NCI-H446 (cell line): Measurements from ENCODE around the gene XYLB.
"Not testable (repeated sequence)": the region's sequence is repeated elsewhere in the genome, so short reads cannot be mapped to it uniquely, and the experiment has no call there.

ENCODE experiments used
- DNase-seq, 2 experiments: peaks; one replicate each; lab custom pipeline; 2025; lab: John Stamatoyannopoulos, UW

Gene XYLB

GRCh38 chr3:38396239-38396638 is 49.7 kb downstream of the XYLB start:
- DNase-seq, result no peak

- no peak for DNase-seq
These were observed 50.3 kb downstream of the XYLB start for GRCh38 chr3:38396861-38397260.

- DNase-seq, result no peak
These were observed 50.7 kb downstream of the XYLB start for GRCh38 chr3:38397320-38397719.

GRCh38 chr3:38401246-38401962 is 54.8 kb downstream of the XYLB start:
- DNase-seq, result no peak

- no peak for DNase-seq
These were observed 57.7 kb downstream of the XYLB start for GRCh38 chr3:38404286-38404685.

- no peak for DNase-seq
These were observed 65.0 kb downstream of the XYLB start for GRCh38 chr3:38411591-38411990.

GRCh38 chr3:38420758-38421157 is 74.2 kb downstream of the XYLB start:
- not testable (repeated sequence) for DNase-seq

- no peak for DNase-seq
These were observed 75.2 kb downstream of the XYLB start for GRCh38 chr3:38421679-38422336.

- not testable (repeated sequence) for DNase-seq
These were observed 80.3 kb downstream of the XYLB start for GRCh38 chr3:38426798-38427426.

GRCh38 chr3:38432871-38433658 is 86.5 kb downstream of the XYLB start:
- DNase-seq, result not testable (repeated sequence)

GRCh38 chr3:38433661-38434060 is 87.1 kb downstream of the XYLB start:
- not testable (repeated sequence) for DNase-seq

GRCh38 chr3:38438436-38439069 is 92.0 kb downstream of the XYLB start:
- not testable (repeated sequence) for DNase-seq

GRCh38 chr3:38443205-38443604 is 96.6 kb downstream of the XYLB start:
- not testable (repeated sequence) for DNase-seq

- no peak for DNase-seq
These were observed 99.6 kb downstream of the XYLB start for GRCh38 chr3:38446085-38446686.

- DNase-seq, result no peak
These were observed 100.2 kb downstream of the XYLB start for GRCh38 chr3:38446812-38447211.

- DNase-seq, result no peak
These were observed 104.3 kb downstream of the XYLB start for GRCh38 chr3:38450853-38451252.

GRCh38 chr3:38453075-38453912 is 106.7 kb downstream of the XYLB start, which contains the start of gene ACVR2B:
TSS of gene ACVR2B (plus strand) at chr3:38453890. CDS start at chr3:38454323, 433 bp downstream.
- DNase-seq, result peak; percentile 17 to 83

GRCh38 chr3:38453913-38454177 is 107.3 kb downstream of the XYLB start:
- DNase-seq, result no peak

GRCh38 chr3:38454178-38454883 is 107.7 kb downstream of the XYLB start:
- DNase-seq, result no peak
